H9 (cell line): ENCODE measurements around the gene ZNF513. TPM values are rescaled to one million over a fixed set of nuclear protein-coding genes. Genes with fewer than 3 reads are reported as not detected.
"Not testable (repeated sequence)": the region's sequence is repeated elsewhere in the genome, so short reads cannot be mapped to it uniquely, and the experiment has no call there.

ENCODE experiments used
- DNase-seq: peaks from one replicate; pipeline ENCODE4 v3.0.0-alpha.2; 2017
- H2AFZ ChIP-seq: one replicate; pipeline ENCODE4 v1.6.1; 2013; ENCODE audit warnings: mild to moderate bottlenecking, low read length, control low read depth, moderate library complexity
- H2AK5ac ChIP-seq: 2 replicates; pipeline ENCODE4 v1.6.1; 2013; ENCODE audit warnings: low read length, control low read depth, mixed read lengths; ENCODE audit not compliant: insufficient read length
- H2BK120ac ChIP-seq: one replicate; pipeline ENCODE4 v1.6.1; 2013; ENCODE audit warnings: low read depth, mild to moderate bottlenecking, low read length, control low read depth, inconsistent platforms; ENCODE audit not compliant: poor library complexity, severe bottlenecking
- H2BK12ac ChIP-seq: 2 replicates; pipeline ENCODE4 v1.6.1; 2013; ENCODE audit warnings: low read length, control low read depth, mixed read lengths, low read depth; ENCODE audit not compliant: insufficient read length
- H2BK15ac ChIP-seq: 2 replicates; pipeline ENCODE4 v1.6.1; 2013; ENCODE audit warnings: low read depth, low read length, control low read depth
- H2BK20ac ChIP-seq: one replicate; pipeline ENCODE4 v1.6.1; 2013; ENCODE audit warnings: low read depth, mild to moderate bottlenecking, low read length, control low read depth, inconsistent platforms; ENCODE audit not compliant: poor library complexity, severe bottlenecking
- H2BK5ac ChIP-seq: 2 replicates; pipeline ENCODE4 v1.6.1; 2013; ENCODE audit warnings: low read length, control low read depth, mixed read lengths; ENCODE audit not compliant: insufficient read length
- H3K14ac ChIP-seq: 2 replicates; pipeline ENCODE4 v1.6.1; 2013; ENCODE audit warnings: low read length, control low read depth; ENCODE audit not compliant: insufficient read depth
- H3K18ac ChIP-seq: 2 replicates; pipeline ENCODE4 v1.6.1; 2013; ENCODE audit warnings: low read depth, mild to moderate bottlenecking, mixed read lengths, low read length, control low read depth; ENCODE audit not compliant: insufficient read length
- H3K23ac ChIP-seq: 2 replicates; pipeline ENCODE4 v1.6.1; 2013; ENCODE audit warnings: low read length, control low read depth, mixed read lengths, low read depth; ENCODE audit not compliant: insufficient read length
- H3K23me2 ChIP-seq: 2 replicates; pipeline ENCODE4 v1.6.1; 2013; ENCODE audit warnings: low read depth, mild to moderate bottlenecking, mixed read lengths, low read length, control low read depth; ENCODE audit not compliant: insufficient read length, poor library complexity, severe bottlenecking
- H3K27ac ChIP-seq: 2 replicates; pipeline ENCODE4 v1.5.1; 2013; ENCODE audit warnings: low read length, control low read depth, mixed read lengths, low read depth; ENCODE audit not compliant: insufficient read length
- H3K27me3 ChIP-seq: 2 replicates; pipeline ENCODE4 v1.6.1; 2013; ENCODE audit warnings: low read length, control low read depth, inconsistent platforms; ENCODE audit not compliant: insufficient read depth
- H3K4ac ChIP-seq: 2 replicates; pipeline ENCODE4 v1.6.1; 2013; ENCODE audit warnings: low read depth, mild to moderate bottlenecking, control low read depth, inconsistent platforms, low read length, moderate library complexity
- H3K4me1 ChIP-seq: 2 replicates; pipeline ENCODE4 v1.6.1; 2013; ENCODE audit warnings: low read length, control low read depth, inconsistent platforms; ENCODE audit not compliant: insufficient read depth
- H3K4me2 ChIP-seq: 2 replicates; pipeline ENCODE4 v1.6.1; 2013; ENCODE audit warnings: low read length, control low read depth, mixed read lengths; ENCODE audit not compliant: insufficient read length, insufficient read depth
- H3K56ac ChIP-seq: 2 replicates; pipeline ENCODE4 v1.6.1; 2013; ENCODE audit warnings: low read depth, mild to moderate bottlenecking, mixed read lengths, low read length, control low read depth; ENCODE audit not compliant: insufficient read length
- H3K79me1 ChIP-seq: 2 replicates; pipeline ENCODE4 v1.6.1; 2013; ENCODE audit warnings: low read depth, mild to moderate bottlenecking, moderate library complexity, low read length, control low read depth, inconsistent platforms; ENCODE audit not compliant: insufficient read depth, poor library complexity, severe bottlenecking
- H3K79me2 ChIP-seq: 2 replicates; pipeline ENCODE4 v1.6.1; 2013; ENCODE audit warnings: low read length, control low read depth, inconsistent platforms; ENCODE audit not compliant: insufficient read depth
- H3K9ac ChIP-seq: 2 replicates; pipeline ENCODE4 v1.6.1; 2013; ENCODE audit warnings: low read length, control low read depth, mixed read lengths; ENCODE audit not compliant: insufficient read length; ENCODE audit errors: extremely low read depth
- H3K9me3 ChIP-seq: one replicate; pipeline ENCODE4 v1.6.1; 2013; ENCODE audit warnings: low read depth, low read length, inconsistent platforms; ENCODE audit not compliant: control insufficient read depth
- H3T11ph ChIP-seq: one replicate; pipeline ENCODE4 v1.6.1; 2013; ENCODE audit warnings: mild to moderate bottlenecking, low read length, control low read depth, inconsistent platforms
- H4K20me1 ChIP-seq: one replicate; pipeline ENCODE4 v1.6.1; 2013; ENCODE audit not compliant: control insufficient read depth, insufficient read length, insufficient read depth
- H4K5ac ChIP-seq: 2 replicates; pipeline ENCODE4 v1.6.1; 2013; ENCODE audit warnings: low read depth, mild to moderate bottlenecking, mixed read lengths, low read length, control low read depth; ENCODE audit not compliant: insufficient read length
- H4K8ac ChIP-seq: replicated peaks from 2 replicates; pipeline ENCODE4 v1.6.1; 2013; ENCODE audit warnings: low read length, control low read depth, mixed read lengths, low read depth; ENCODE audit not compliant: insufficient read length
- H4K91ac ChIP-seq: 2 replicates; pipeline ENCODE4 v1.6.1; 2013; ENCODE audit warnings: low read depth, mild to moderate bottlenecking, moderate library complexity, mixed read lengths, low read length, control low read depth; ENCODE audit not compliant: insufficient read length
- H3K27ac Mint-ChIP-seq, 3 experiments: 2 replicates in 2 of 3; 3 replicates in 1 of 3; pipeline ENCODE4 v1.8.0; 2020 to 2021; ENCODE audit warnings: mixed read lengths in 3 of 3, mild to moderate bottlenecking in 1 of 3, moderate library complexity in 1 of 3
- H3K27me3 Mint-ChIP-seq: 2 replicates; pipeline ENCODE4 v1.8.0; 2021; ENCODE audit warnings: low read depth, mild to moderate bottlenecking, moderate library complexity, mixed read lengths
- H3K36me3 Mint-ChIP-seq, 3 experiments: 2 replicates in 2 of 3; 3 replicates in 1 of 3; pipeline ENCODE4 v1.8.0; 2020 to 2021; ENCODE audit warnings: low read depth in 3 of 3, mixed read lengths in 3 of 3; ENCODE audit not compliant: insufficient read depth in 1 of 3
- H3K4me1 Mint-ChIP-seq, 2 experiments: 2 replicates each; pipeline ENCODE4 v1.8.0; 2020; ENCODE audit warnings: mixed read lengths in 2 of 2
- H3K4me3 Mint-ChIP-seq, 2 experiments: 2 replicates in 1 of 2; 3 replicates in 1 of 2; pipeline ENCODE4 v1.8.0; 2020 to 2021; ENCODE audit warnings: mild to moderate bottlenecking in 2 of 2, mixed read lengths in 2 of 2, moderate library complexity in 1 of 2
- H3K9me3 Mint-ChIP-seq, 2 experiments: 2 replicates in 1 of 2; 3 replicates in 1 of 2; pipeline ENCODE4 v1.8.0; 2020; ENCODE audit warnings: mild to moderate bottlenecking in 2 of 2, mixed read lengths in 2 of 2, moderate library complexity in 1 of 2
- WGBS: extraction: QIAGEN DNeasy Blood & Tissue Kit; methylation state at CpG from one replicate; pipeline ENCODE4 v1.1.7; 2013; ENCODE audit warnings: missing lambda C conversion rate, low lambda C conversion rate, mixed read lengths; ENCODE audit not compliant: insufficient read length; ENCODE audit errors: extremely low coverage; 5-methylcytosine and 5-hydroxymethylcytosine counted together
- total RNA-seq: library from RNA; stranded (reverse); gene quantifications from 2 replicates; pipeline ENCODE4 v1.2.1, GENCODE V29; 2021
- TF ChIP-seq, protein P1 (sequence below): fragments of 200-600 bp; sonication (generic); conservative IDR thresholded peaks from 3 replicates; pipeline ENCODE4 v1.8.0; 2021; ENCODE audit warnings: antibody characterized with exemption, mild to moderate bottlenecking

The ZNF513 gene
- total RNA-seq, 1 experiment from 2014 or later = 26.5 TPM

DNA sequence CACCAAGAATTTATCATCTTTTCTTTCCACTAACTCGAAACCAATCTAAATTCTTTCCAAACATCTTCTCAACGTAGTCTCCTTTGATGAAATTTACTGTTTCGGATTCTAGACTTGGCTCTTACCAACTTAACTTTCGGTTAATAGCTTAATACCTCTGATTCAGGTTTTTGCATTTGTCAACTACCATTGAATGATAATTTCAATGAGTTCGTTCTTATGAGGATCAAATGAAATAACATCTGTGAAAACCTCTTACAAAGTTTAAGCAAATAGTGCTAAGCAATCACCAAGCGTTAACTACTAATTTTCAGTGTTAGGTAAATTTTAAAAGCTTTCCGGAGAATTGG lies 47.3 kb upstream of the ZNF513 start:
- no peak overlapping the region for H2BK120ac ChIP-seq
- H3K27ac ChIP-seq = peak overlapping the region; percentile 21
- H2BK20ac ChIP-seq = no peak overlapping the region
- WGBS = 100% methylated on average over 2 of the region's 7 CpGs
- no peak overlapping the region for H4K5ac ChIP-seq
- H4K91ac ChIP-seq = no peak overlapping the region
- Mint-ChIP-seq H3K27me3 (no peaks in the 10 kb centered on the region), H3K4me3 (peak overlapping the region; percentile 92), H3K4me1 (peaks cover 18 to 20% of the 10 kb centered on the region in 2 experiments), H3K9me3 (no peaks in the 10 kb centered on the region), H3K27ac (peak overlapping the region in 1 of 3 experiments; percentile 95; a peak in 1 of 7 replicates), H3K36me3 (peaks cover 0 to 7% (median 0%) of the 10 kb centered on the region in 3 experiments; a peak in 2 of 7 replicates)
- peaks cover 6% of the 10 kb centered on the region; the same call in 1 of the 2 replicates for H3K79me2 ChIP-seq
- peaks cover 3% of the 10 kb centered on the region for H3K23me2 ChIP-seq
- no peak overlapping the region for H3T11ph ChIP-seq
- no peak overlapping the region for H2BK12ac ChIP-seq
- no peaks in the 10 kb centered on the region for H3K9me3 ChIP-seq
- H3K4me1 ChIP-seq = no peaks in the 10 kb centered on the region
- peak overlapping the region; percentile 76 for H3K9ac ChIP-seq
- no peak overlapping the region for H3K14ac ChIP-seq
- H3K56ac ChIP-seq = no peak overlapping the region
- H2BK15ac ChIP-seq = no peak overlapping the region
- H4K20me1 ChIP-seq = no peaks in the 10 kb centered on the region
- DNase-seq = no peak
- no peak overlapping the region for H2AK5ac ChIP-seq
- no peak overlapping the region for H3K23ac ChIP-seq
- H3K27me3 ChIP-seq = no peaks in the 10 kb centered on the region
- H3K18ac ChIP-seq = no peak overlapping the region
- H3K79me1 ChIP-seq = peaks cover 6% of the 10 kb centered on the region
- no peak overlapping the region for H2BK5ac ChIP-seq
- H3K4ac ChIP-seq = no peak overlapping the region
- peak overlapping the region; percentile 65 for H3K4me2 ChIP-seq
- H4K8ac ChIP-seq = no peak overlapping the region
- TF ChIP-seq, protein P1, sequence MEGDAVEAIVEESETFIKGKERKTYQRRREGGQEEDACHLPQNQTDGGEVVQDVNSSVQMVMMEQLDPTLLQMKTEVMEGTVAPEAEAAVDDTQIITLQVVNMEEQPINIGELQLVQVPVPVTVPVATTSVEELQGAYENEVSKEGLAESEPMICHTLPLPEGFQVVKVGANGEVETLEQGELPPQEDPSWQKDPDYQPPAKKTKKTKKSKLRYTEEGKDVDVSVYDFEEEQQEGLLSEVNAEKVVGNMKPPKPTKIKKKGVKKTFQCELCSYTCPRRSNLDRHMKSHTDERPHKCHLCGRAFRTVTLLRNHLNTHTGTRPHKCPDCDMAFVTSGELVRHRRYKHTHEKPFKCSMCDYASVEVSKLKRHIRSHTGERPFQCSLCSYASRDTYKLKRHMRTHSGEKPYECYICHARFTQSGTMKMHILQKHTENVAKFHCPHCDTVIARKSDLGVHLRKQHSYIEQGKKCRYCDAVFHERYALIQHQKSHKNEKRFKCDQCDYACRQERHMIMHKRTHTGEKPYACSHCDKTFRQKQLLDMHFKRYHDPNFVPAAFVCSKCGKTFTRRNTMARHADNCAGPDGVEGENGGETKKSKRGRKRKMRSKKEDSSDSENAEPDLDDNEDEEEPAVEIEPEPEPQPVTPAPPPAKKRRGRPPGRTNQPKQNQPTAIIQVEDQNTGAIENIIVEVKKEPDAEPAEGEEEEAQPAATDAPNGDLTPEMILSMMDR = no peak
- H2AFZ ChIP-seq = no peak overlapping the region

DNA sequence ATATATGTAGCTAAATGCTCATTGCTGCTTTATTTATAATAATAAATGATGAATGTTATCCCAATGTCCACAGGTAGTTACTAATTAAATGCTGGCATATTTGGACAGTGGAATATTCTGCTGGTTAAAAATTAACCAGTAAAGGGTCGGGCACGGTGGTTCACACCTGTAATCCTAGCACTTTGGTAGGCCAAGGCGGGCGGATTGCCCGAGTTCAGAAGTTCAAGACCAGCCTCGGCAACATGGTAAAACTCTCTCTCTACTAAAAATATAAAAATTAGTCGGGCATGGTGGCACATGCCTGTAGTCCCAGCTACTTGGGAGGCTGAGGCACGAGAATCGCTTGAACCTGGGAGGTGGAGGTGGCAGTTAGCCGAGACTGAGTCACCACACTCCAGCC lies 44.5 kb upstream of the ZNF513 start:
- WGBS = no CpG with 5 or more reads among the region's 10 CpGs
- H2BK12ac ChIP-seq = not testable (repeated sequence)

More for the DNA sequence above, 44.5 kb upstream of the ZNF513 start:
- not testable (repeated sequence) for H4K91ac ChIP-seq, H3K23me2 ChIP-seq, H3K9me3 ChIP-seq, H3K9ac ChIP-seq, H3K9me3 Mint-ChIP-seq, DNase-seq, H4K8ac ChIP-seq, H2BK120ac ChIP-seq, H3K4me1 ChIP-seq, H3K79me1 ChIP-seq, H3K4me3 Mint-ChIP-seq, H3K27ac Mint-ChIP-seq, H3K18ac ChIP-seq, H3K36me3 Mint-ChIP-seq, H3T11ph ChIP-seq, H2BK15ac ChIP-seq, H3K79me2 ChIP-seq, H3K56ac ChIP-seq, H2AFZ ChIP-seq, H2BK20ac ChIP-seq, H3K4me2 ChIP-seq, H4K20me1 ChIP-seq, H3K27ac ChIP-seq, H4K5ac ChIP-seq, H2AK5ac ChIP-seq, H3K23ac ChIP-seq, H3K14ac ChIP-seq, H3K4ac ChIP-seq, H3K27me3 Mint-ChIP-seq, H2BK5ac ChIP-seq, H3K27me3 ChIP-seq
- H3K4me1 Mint-ChIP-seq = peaks cover 13 to 18% of the 10 kb centered on the region in 2 experiments
